BLaER1 treated with 17β-estradiol and CSF1 and Interleukin-3, amounts not matched to agents 10 nM and 100 nM (cell line): ENCODE results near the gene CCR9.

ENCODE experiments used
- H3K27ac ChIP-seq, 11 experiments: shearing (Covaris generic); formaldehyde crosslinking; 2 replicates each; pipeline ENCODE4 v1.8.1; 2022
- H3K27me3 ChIP-seq, 11 experiments: shearing (Covaris generic); formaldehyde crosslinking; 2 replicates each; pipeline ENCODE4 v1.8.1; 2022
- H3K36me3 ChIP-seq, 11 experiments: shearing (Covaris generic); formaldehyde crosslinking; 2 replicates each; pipeline ENCODE4 v1.8.1; 2022
- H3K4me1 ChIP-seq, 10 experiments: shearing (Covaris generic); formaldehyde crosslinking; 2 replicates each; pipeline ENCODE4 v1.8.1; 2022
- H3K4me2 ChIP-seq, 11 experiments: shearing (Covaris generic); formaldehyde crosslinking; 2 replicates each; pipeline ENCODE4 v1.8.1; 2022
- H3K4me3 ChIP-seq, 10 experiments: shearing (Covaris generic); formaldehyde crosslinking; 2 replicates each; pipeline ENCODE4 v1.8.1; 2022
- H3K9ac ChIP-seq, 11 experiments: shearing (Covaris generic); formaldehyde crosslinking; 2 replicates each; pipeline ENCODE4 v1.8.1; 2022
- H3K9me3 ChIP-seq, 11 experiments: shearing (Covaris generic); formaldehyde crosslinking; replicated peaks in 1 of 11; 2 replicates each; pipeline ENCODE4 v1.8.1; 2022
- H4K20me1 ChIP-seq, 11 experiments: shearing (Covaris generic); formaldehyde crosslinking; 2 replicates each; pipeline ENCODE4 v1.8.1; 2022
- Cebpa-rat ChIP-seq, 11 experiments: shearing (Covaris generic); IDR thresholded peaks; 2 replicates each; pipeline ENCODE4 v1.8.1; 2022

Gene CCR9

GRCh38 chr3:45943207-45943846, 57.0 kb downstream of the CCR9 start, which contains the start of gene CXCR6:
TSS of gene CXCR6 (plus strand) at chr3:45943464. CDS start at chr3:45946482, 3,018 bp downstream.
- TF ChIP-seq Cebpa-rat (IDR thresholded peaks at IDR 0.05) = no peak
- no peak within 1 kb of the TSS for H3K27ac ChIP-seq

GRCh38 chr3:45944830-45945620, 58.7 kb downstream of the CCR9 start:
- no peaks in the 10 kb centered on the region; a peak in 1 of 22 replicates for H4K20me1 ChIP-seq
- TF ChIP-seq Cebpa-rat (IDR thresholded peaks at IDR 0.05) = no peak
- H3K4me1 ChIP-seq = peaks cover 0 to 10% (median 0%) of the 10 kb centered on the region in 10 experiments; a peak in 6 of 20 replicates
- no peak overlapping the region for H3K4me2 ChIP-seq
- no peak overlapping the region for H3K27ac ChIP-seq
- H3K9ac ChIP-seq = no peak overlapping the region
- H3K36me3 ChIP-seq = peaks cover 47 to 72% (median 56%) of the 10 kb centered on the region in 11 experiments
- no peak overlapping the region for H3K4me3 ChIP-seq
- H3K9me3 ChIP-seq = peaks cover 0 to 5% (median 0%) of the 10 kb centered on the region in 11 experiments; a peak in 1 of 22 replicates
- H3K27me3 ChIP-seq = no peaks in the 10 kb centered on the region

More at GRCh38 chr3:45943207-45943846, 57.0 kb downstream of the CCR9 start, which contains the start of gene CXCR6:
- peaks cover 0 to 5% (median 0%) of the 10 kb centered on the region in 11 experiments; a peak in 1 of 22 replicates for H3K9me3 ChIP-seq
- H3K4me3 ChIP-seq = no peak within 1 kb of the TSS
- H3K4me2 ChIP-seq = no peak within 1 kb of the TSS
- no peak within 1 kb of the TSS for H3K9ac ChIP-seq
- no peaks in the 10 kb centered on the region for H3K27me3 ChIP-seq
- peaks cover 30 to 55% (median 41%) of the 10 kb centered on the region in 11 experiments for H3K36me3 ChIP-seq
- peaks cover 0 to 11% (median 9%) of the 10 kb centered on the region in 10 experiments; a peak in 14 of 20 replicates for H3K4me1 ChIP-seq
- H4K20me1 ChIP-seq = no peaks in the 10 kb centered on the region; a peak in 1 of 22 replicates

- Histone ChIP-seq H4K20me1 (no peaks in the 10 kb centered on the region; a peak in 1 of 22 replicates), H3K4me3 (no peak overlapping the region), H3K9me3 (no peaks in the 10 kb centered on the region), H3K4me2 (no peak overlapping the region), H3K36me3 (peaks cover 60 to 85% (median 69%) of the 10 kb centered on the region in 11 experiments), H3K27me3 (no peaks in the 10 kb centered on the region), H3K27ac (no peak overlapping the region), H3K9ac (no peak overlapping the region), H3K4me1 (peaks cover 0 to 10% (median 0%) of the 10 kb centered on the region in 10 experiments; a peak in 6 of 20 replicates)
- no peak for TF ChIP-seq Cebpa-rat (IDR thresholded peaks at IDR 0.05)
Observed at GRCh38 chr3:45946307-45946706, 60.0 kb downstream of the CCR9 start.

GRCh38 chr3:45946875-45947274, 60.5 kb downstream of the CCR9 start:
- Histone ChIP-seq H3K4me3 (no peak overlapping the region), H3K4me1 (peaks cover 0 to 10% (median 0%) of the 10 kb centered on the region in 10 experiments; a peak in 6 of 20 replicates), H3K27ac (peak overlapping the region in 1 of 11 experiments; percentile 11; a peak in 1 of 22 replicates), H4K20me1 (no peaks in the 10 kb centered on the region; a peak in 1 of 22 replicates), H3K27me3 (no peaks in the 10 kb centered on the region), H3K36me3 (peaks cover 66 to 86% (median 75%) of the 10 kb centered on the region in 11 experiments), H3K4me2 (no peak overlapping the region), H3K9ac (no peak overlapping the region), H3K9me3 (no peaks in the 10 kb centered on the region)
- no peak for TF ChIP-seq Cebpa-rat (IDR thresholded peaks at IDR 0.05)

GRCh38 chr3:45947361-45947760, 61.0 kb downstream of the CCR9 start:
- no peak for TF ChIP-seq Cebpa-rat (IDR thresholded peaks at IDR 0.05)
- H3K4me1 ChIP-seq = peaks cover 0 to 10% (median 0%) of the 10 kb centered on the region in 10 experiments; a peak in 6 of 20 replicates
- no peak overlapping the region; a peak in 1 of 22 replicates for H3K4me2 ChIP-seq
- H3K27me3 ChIP-seq = no peaks in the 10 kb centered on the region
- H4K20me1 ChIP-seq = no peaks in the 10 kb centered on the region; a peak in 1 of 22 replicates
- H3K9me3 ChIP-seq = no peaks in the 10 kb centered on the region
- H3K27ac ChIP-seq = peak overlapping the region in 1 of 11 experiments; percentile 11; a peak in 1 of 22 replicates
- H3K4me3 ChIP-seq = no peak overlapping the region
- H3K9ac ChIP-seq = no peak overlapping the region
- peaks cover 71 to 86% (median 77%) of the 10 kb centered on the region in 11 experiments for H3K36me3 ChIP-seq

- no peak overlapping the region for H3K27ac ChIP-seq
- H3K4me3 ChIP-seq = no peak overlapping the region
- H3K9me3 ChIP-seq = no peaks in the 10 kb centered on the region
- H3K4me1 ChIP-seq = peaks cover 0 to 7% (median 0%) of the 10 kb centered on the region in 10 experiments; a peak in 6 of 20 replicates
- H3K36me3 ChIP-seq = peaks cover 79 to 90% (median 85%) of the 10 kb centered on the region in 11 experiments
- TF ChIP-seq Cebpa-rat (IDR thresholded peaks at IDR 0.05) = no peak
- no peaks in the 10 kb centered on the region; a peak in 1 of 22 replicates for H4K20me1 ChIP-seq
- no peak overlapping the region for H3K4me2 ChIP-seq
- H3K9ac ChIP-seq = no peak overlapping the region
- H3K27me3 ChIP-seq = no peaks in the 10 kb centered on the region
Observed at GRCh38 chr3:45948311-45948781, 62.0 kb downstream of the CCR9 start.

- H3K4me2 ChIP-seq = no peak overlapping the region
- TF ChIP-seq Cebpa-rat (IDR thresholded peaks at IDR 0.05) = no peak
- H3K9me3 ChIP-seq = no peaks in the 10 kb centered on the region
- 0 out of 20 replicates have a peak, but pooled peaks cover 0 to 2% (median 0%) of the 10 kb centered on the region in 10 experiments for H3K4me1 ChIP-seq
- H3K9ac ChIP-seq = no peak overlapping the region
- H4K20me1 ChIP-seq = no peaks in the 10 kb centered on the region; a peak in 1 of 22 replicates
- no peak overlapping the region for H3K4me3 ChIP-seq
- peaks cover 84 to 95% (median 90%) of the 10 kb centered on the region in 11 experiments for H3K36me3 ChIP-seq
- no peaks in the 10 kb centered on the region for H3K27me3 ChIP-seq
- no peak overlapping the region for H3K27ac ChIP-seq
Observed at GRCh38 chr3:45948881-45949280, 62.5 kb downstream of the CCR9 start.

GRCh38 chr3:45949432-45949831, 63.1 kb downstream of the CCR9 start:
- peaks cover 89 to 100% (median 95%) of the 10 kb centered on the region in 11 experiments for H3K36me3 ChIP-seq
- no peak for TF ChIP-seq Cebpa-rat (IDR thresholded peaks at IDR 0.05)
- no peak overlapping the region for H3K27ac ChIP-seq
- no peak overlapping the region for H3K4me3 ChIP-seq
- no peak overlapping the region for H3K9ac ChIP-seq
- H3K4me1 ChIP-seq = no peaks in the 10 kb centered on the region
- no peaks in the 10 kb centered on the region for H3K9me3 ChIP-seq
- no peak overlapping the region for H3K4me2 ChIP-seq
- H4K20me1 ChIP-seq = no peaks in the 10 kb centered on the region; a peak in 1 of 22 replicates
- H3K27me3 ChIP-seq = no peaks in the 10 kb centered on the region

GRCh38 chr3:45950131-45950530, 63.8 kb downstream of the CCR9 start:
- no peaks in the 10 kb centered on the region for H3K9me3 ChIP-seq
- H3K27me3 ChIP-seq = no peaks in the 10 kb centered on the region
- H3K4me2 ChIP-seq = no peak overlapping the region
- no peak overlapping the region for H3K4me3 ChIP-seq
- no peaks in the 10 kb centered on the region; a peak in 1 of 22 replicates for H4K20me1 ChIP-seq
- TF ChIP-seq Cebpa-rat (IDR thresholded peaks at IDR 0.05) = no peak
- no peak overlapping the region for H3K9ac ChIP-seq
- no peaks in the 10 kb centered on the region for H3K4me1 ChIP-seq
- H3K27ac ChIP-seq = no peak overlapping the region
- peaks cover 96 to 100% (median 100%) of the 10 kb centered on the region in 11 experiments for H3K36me3 ChIP-seq
